SK-MEL-5 (cell line): ENCODE measurements around the gene LARGE1. TPM values are rescaled to one million over a fixed set of nuclear protein-coding genes. Genes with fewer than 3 reads are reported as not detected.

ENCODE experiments used
- DNase-seq: peaks from one replicate; pipeline ENCODE4 v3.0.0-alpha.2; 2016; ENCODE audit warnings: low read depth, low spot score
- in situ Hi-C: cut with HindIII; loops from 2 replicates; pipeline ENCODE4 v1.10.0; 2016; ENCODE audit warnings: low sequenced_read_pairs, high pct_unique_total_duplicates, low pct_unique_long_range_greater_than_20kb
- total RNA-seq: library from RNA; depleted of rRNA; stranded (reverse); fragments of >200 nt; shearing (Covaris generic); gene quantifications from 2 replicates; pipeline ENCODE4 v1.2.3, GENCODE V29; 2014

Gene LARGE1
- total RNA-seq, 1 experiment from 2014 or later, result 22.0 TPM

DNA sequence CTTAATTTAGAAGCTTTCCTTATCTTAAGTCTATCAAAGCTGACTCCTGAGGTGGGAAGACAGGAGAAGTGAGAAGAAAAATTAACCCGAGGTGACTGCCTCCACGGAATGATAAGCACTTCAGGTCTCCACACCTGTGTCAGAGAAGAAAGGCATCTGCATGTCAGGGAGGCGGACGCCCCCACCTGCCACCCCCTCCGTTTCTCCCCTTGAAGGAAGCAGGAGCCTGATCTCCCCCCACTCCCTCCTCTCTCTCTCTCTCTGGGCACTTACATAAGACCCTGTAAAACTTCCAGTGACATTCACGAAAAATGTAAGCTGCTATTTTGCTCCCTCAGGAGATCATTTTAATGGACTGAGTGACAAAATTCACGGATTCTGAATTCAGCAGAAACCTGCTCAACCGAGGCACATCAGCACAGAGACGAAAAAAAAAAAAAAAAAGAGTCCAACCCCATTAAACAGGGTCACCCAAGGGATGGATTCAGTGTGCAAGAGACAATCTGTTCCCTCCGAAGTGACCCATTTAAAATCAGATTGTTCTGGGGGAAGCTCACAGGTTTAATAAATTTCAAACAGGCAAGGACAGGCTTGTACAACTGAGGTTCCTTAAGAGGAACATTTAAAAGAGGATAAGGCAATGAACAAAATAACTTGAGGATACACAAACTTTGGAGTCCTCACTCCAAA is 1.5 kb downstream of the LARGE1 start:
- DNase-seq, result no peak
- in situ Hi-C loops, result no loop called here

DNA sequence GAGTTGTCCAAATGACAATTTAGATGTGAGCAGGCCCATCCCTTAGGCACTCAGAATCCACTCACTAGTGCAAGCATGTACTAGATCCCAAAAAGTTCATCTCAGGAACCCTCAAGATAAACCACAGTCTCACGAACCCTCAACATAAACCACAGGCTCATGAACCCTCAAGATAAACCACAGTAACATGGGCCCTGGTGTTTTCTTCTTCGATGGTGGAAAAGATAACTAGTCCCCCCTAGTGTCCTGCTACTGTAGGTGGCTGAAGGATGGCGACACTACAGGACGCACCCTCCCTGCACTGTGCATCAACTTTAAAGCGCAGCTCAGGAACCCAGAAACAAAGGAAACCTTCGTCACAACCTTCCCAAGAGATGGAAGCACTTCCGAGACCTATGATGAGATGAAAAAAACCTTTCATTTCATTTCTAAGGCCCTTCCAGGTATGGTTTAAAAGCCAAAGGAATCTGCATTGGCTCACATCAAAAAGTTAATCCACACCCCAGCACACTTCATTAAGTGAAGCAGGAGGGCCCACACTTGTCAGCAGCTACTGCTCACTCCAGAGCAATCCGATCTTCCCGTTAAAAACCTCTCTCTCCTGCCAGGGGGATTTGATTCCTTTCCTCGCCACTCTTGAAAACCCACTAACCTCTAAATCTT is 2.4 kb downstream of the LARGE1 start:
- in situ Hi-C loops, result no loop called here

DNA sequence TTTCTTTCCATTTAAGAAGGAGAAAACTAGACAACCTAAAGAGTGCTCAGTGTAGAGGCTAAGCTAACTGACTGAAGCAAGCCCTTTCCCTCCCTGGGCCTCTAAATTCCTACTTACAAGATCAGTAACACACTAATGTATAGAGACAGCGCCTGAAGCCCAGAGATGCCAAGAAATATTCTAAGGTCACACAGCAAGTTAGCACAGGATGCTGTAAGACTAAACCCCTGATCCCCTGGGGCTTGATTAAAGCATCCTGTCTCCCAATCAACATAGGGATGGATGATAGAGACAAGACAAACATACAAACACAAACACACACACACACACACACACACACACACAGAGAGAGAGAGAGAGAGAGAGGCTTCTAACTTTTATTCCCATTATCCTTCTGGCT is 5.6 kb downstream of the LARGE1 start:
- no peak for DNase-seq
- in situ Hi-C loops, result no loop called here

More for the DNA sequence above, 2.4 kb downstream of the LARGE1 start:
- DNase-seq, result peak; percentile 48

DNA sequence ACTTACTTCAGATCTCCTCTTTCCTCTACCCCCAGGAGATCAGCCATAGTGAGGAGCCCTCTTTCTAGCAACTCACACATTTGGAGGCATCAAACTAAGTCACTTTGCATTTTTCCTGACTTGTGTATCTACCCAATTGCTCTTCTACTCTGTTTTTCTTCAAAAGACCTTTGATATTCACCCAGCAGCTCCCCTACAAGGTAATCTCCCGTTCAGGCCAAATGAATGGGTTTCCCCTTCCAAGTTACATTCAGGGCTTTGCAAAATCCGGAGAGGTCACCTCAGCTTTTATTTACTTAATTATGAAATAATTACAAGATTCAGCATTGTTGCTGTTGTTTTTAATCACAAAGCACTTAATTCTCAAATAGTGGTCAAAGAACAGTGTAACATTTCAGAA is 6.1 kb downstream of the LARGE1 start:
- in situ Hi-C loops, result no loop called here
- DNase-seq, result no peak

DNA sequence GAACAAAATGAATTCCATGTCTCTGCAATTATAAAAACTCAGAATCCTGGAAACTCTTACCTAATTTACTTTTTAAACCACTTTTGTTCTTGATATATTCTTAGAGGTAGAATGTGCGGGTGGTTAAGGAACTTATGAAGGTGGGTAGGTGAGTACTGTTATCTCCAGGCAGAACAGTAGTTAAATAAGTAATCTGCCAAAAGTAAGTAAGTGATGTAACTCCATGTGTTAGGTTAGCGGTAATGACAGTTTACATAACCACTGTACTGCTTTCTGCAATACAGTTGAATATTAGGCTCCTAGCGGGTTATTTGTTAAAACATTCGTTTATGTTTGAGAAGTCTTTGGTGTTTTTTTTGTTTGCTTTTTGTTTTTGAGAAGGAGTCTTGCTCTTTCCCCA is 7.1 kb downstream of the LARGE1 start:
- DNase-seq, result no peak
- in situ Hi-C loops, result no loop called here

DNA sequence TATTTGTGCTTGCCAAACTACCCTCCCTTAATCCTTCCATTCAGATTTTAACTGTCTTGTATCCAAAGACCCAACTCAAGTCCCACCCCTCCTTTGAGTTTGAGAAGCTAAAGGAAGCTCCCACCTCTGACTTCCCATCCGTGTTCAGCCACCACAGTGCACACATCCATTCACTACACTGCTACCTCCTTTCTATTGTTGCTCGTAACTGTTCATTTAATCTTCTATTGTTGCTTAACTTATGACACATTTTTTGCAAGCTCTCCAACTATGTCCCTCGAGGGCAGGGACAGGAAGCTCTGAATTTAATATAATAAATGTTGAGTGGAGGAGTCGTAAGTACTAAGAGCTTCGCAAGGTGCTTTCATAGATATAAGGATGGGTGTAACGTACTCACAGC is 10.4 kb downstream of the LARGE1 start:
- DNase-seq, result no peak
- in situ Hi-C loops, result no loop called here

DNA sequence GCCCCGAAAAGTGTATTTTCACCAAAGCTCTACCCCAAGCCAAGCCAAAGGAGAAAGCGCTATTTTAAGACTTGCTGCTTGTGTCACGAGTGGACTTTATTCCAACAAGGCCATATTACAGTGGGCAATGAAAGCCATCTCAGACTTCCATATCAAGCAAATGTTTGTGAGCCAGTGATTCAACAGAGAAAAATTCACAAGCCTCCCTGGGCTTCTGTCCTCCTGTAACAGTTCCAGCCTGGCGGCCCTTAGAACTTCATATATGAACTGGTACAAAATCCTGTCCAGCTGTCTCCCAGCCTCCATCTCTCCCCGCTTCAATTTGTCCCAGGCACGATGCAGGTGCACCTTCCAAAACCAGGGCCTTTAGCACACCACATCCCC is 11.2 kb downstream of the LARGE1 start:
- in situ Hi-C loops, result no loop called here
- no peak for DNase-seq

DNA sequence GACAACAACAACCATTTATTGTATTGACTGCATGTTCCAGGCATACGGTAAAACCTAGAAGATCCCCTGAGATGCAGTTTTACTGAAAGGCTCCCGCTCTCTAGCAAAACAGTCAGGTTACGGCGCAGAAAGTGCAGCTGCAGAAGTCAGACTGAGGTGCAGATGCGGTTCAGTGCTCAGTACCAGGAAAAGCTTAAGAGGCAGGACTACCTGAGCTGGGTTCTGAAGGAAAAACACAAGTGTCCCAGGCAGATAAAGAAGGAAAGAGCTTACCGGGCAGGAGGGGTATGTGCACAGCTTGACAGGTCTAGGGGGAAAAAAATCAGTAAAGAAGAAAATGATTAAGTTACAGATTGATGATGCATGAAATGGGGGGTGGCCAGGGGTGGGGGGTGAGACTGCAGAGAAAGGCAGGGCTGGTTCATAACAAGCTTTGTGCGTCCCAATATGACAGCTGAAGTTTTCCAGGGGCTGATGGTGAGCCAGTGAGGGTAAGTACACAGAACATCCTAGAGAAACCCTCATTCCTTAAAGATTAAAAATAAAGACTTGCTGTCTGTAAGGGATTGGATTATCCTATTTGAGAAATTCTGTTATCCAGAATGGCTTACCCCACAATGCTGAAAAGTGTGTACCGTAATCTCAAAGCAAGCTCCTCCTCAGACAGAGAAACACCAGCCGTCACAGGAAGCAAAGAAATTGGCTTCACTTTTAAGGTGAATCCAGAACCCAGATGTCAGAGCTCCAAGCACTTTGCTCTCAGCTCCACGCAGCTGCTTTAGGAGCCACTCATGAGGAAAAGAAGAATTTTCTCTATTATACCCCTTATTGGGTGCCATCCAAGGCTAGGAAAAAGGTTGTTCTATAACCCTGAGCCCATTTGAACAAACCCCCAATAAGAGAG is 11.9 kb downstream of the LARGE1 start:
- DNase-seq, result no peak
- in situ Hi-C loops, result no loop called here

DNA sequence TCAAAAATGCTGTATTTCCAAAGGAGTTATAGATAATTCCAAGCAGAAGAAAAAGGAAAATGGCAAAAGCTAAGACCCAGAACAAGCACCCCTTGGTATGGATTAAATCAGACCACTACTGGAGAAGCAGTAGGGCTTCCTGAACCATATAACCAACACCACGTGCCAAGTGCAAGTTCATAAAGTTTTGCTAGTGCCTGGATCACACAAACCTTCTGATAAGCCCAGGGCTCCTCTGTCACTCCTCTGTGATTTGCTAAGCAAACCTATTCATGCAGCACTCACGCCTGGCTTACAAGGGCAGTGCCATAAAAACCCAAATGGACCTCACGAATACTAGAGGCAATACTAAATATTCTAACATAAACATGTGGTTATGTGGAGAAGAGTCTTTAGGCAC is 13.3 kb downstream of the LARGE1 start:
- DNase-seq, result no peak
- in situ Hi-C loops, result no loop called here

DNA sequence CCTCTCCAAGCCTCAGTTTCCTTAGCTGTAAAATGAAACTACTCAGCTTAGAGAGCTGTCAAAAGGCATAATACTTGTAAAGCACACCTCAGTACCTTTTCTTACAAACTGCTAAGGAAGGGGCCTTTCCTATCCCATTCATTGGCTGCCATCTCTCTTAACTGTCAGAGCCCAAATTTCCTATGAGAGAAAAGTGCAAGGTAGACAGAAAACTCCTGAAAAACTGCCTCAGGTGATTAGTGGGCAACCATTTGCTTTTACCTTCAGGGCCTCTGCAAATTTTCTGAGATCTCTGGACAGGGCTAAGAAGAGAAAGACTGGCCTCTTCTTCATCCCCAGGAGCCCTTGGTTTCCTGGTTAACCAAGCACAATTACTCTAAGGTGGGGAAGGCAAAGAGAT is 13.8 kb downstream of the LARGE1 start:
- in situ Hi-C loops, result no loop called here
- DNase-seq, result no peak

DNA sequence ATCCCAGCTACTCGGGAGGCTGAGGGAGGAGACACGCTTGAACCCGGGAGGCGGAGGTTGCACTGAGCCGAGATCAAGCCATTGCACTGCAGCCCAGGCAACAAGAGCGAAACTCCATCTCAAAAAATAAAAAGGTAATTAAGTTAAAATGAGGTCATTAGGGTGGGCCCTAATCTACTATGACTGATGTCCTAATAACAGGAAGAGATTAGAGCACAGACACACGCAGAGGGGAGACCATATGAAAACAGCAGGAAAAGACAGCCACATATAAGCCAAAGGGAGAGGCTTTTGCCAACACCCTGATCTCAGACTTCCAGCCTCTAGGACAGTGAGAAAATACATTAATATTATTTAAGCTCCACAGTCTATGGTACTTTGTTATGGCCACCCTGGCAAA is 17.3 kb downstream of the LARGE1 start:
- in situ Hi-C loops, result no loop called here
- DNase-seq, result no peak

DNA sequence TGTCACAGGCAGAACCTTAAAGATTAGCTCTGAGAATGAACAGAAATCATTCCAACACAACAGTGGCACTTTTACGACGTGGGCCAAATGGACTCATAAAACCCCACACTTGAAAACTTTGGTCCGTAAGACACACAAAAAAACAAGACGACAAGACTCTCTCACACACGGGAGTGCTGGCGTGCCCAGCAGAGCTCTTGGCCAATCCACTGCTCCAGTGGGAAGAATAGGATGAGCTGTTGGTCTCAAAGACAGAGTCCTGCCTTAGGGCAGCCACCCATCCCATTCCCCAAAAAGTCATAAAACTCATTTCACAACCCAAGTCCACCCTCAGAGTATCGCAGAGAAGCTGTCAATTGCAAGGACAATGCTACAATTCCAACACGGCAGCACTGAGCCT is 18.2 kb downstream of the LARGE1 start:
- DNase-seq, result no peak

DNA sequence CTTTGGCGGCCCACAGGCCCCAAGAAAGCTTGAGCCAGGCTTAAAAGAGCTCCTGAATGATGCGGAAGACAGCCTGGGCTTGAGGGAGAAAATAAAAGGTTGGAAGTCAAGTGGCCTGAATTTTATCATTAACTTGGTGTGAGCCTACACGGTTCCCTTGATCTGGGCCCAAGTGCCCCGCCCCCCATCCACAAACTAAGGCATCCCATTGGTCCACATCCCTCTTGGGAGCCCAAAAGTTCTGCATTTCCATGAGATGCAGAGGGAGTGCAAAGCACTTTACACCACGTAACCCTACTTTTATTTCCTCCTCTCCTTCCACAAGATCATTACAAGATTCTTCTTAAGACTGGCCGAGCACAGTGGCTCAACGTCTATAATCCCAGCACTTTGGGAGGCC is 22.2 kb downstream of the LARGE1 start:
- in situ Hi-C loops, result no loop called here
- DNase-seq, result no peak

More for the DNA sequence above, 18.2 kb downstream of the LARGE1 start:
- in situ Hi-C loops, result no loop called here

DNA sequence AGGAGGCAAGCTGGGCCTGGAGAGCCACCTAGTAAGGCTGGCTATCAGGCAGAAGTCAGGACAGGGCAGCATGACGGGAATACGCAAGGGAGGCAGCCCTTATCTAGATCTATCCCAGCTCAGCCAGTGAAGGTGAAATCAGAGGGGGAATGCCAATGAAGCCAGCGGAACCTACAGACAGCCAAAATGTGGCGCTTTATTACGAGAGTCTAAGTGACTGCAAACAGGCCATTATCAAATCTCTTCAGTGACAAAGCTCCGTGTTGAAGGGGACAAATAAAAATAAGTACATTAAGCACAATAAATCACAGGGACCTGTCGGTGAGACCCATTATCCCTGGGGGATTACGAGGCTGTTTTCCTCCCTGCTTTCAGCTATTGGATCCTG is 22.8 kb downstream of the LARGE1 start:
- no peak for DNase-seq
- in situ Hi-C loops, result no loop called here

DNA sequence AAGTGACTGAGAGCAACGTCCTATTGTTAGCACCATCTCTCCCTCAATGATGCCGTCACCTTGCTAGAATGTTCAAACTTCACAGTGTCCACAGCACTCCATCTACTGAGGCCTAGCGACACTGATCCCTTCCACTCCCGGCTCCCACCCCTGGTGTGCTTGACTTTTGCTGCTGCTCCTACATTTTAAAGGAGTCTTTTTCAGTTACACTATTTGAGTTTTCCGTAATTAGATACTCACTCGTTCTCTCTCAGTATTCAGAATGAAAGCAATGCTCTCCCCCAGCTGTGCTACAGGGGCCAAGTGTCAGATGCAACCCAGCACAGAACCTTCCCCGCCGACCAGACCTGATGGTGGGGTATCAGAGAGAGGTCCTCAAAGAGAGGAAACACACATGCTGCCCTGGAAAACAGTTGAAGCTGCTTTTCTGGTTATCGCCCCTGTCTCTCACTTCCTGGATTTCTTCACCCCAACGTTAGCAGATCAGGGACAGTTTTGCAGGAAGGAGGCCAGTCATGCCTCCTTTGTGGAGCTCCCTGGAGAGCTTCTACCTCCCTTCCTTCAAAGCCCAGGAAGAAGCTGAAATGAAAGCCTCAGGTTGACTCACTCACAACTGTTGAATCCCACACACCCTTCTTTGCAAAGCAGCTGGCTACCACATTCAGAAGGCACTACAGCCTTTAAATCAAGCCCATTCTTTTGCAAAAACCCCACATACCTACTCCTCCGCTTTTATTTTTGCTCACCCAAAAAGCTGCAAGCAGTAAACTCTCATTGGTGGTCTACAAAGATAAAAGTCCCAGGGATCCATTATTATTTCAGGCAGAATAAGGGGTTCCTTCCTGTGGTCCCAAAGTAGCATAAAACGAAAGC is 23.5 kb downstream of the LARGE1 start:
- no peak for DNase-seq
- in situ Hi-C loops, result no loop called here

DNA sequence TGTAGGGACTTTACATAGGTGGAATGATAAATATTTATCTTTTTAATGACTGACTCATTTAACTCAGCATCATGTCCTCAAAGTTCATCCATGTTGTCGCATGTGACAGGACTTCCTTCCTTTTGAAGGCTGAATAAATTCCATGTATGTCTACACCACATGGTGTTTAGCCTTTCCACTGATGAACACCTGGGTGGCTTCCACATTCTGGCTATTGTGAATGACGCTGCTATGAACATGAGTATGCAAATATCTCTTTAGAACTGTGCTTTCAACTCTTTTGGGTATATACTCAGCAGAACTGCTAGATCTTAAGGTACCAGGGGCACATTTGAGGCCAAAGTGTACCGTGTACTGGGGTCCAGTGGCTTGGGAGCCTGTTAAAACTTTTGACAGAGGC is 24.1 kb downstream of the LARGE1 start:
- no peak for DNase-seq
- in situ Hi-C loops, result no loop called here

DNA sequence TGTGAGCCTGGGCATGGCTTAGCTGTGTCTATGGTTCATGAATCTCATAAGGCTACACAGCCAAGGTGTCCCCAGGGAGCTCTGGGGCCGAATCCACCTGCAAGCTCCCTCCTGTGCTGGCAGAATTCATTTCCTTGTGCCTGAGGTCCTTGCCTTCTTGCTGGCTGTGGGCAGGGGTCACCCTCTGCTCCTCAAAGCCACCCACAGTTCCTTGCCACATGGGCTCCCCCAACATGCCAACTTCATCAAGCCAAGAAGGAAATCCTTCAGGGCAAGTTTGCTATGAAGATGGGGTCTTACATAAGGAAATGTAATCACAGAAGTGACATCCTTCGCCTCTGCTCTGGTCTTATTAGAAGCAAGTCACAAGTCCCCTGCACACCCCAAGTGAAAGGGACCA is 24.8 kb downstream of the LARGE1 start:
- in situ Hi-C loops, result no loop called here
- no peak for DNase-seq

DNA sequence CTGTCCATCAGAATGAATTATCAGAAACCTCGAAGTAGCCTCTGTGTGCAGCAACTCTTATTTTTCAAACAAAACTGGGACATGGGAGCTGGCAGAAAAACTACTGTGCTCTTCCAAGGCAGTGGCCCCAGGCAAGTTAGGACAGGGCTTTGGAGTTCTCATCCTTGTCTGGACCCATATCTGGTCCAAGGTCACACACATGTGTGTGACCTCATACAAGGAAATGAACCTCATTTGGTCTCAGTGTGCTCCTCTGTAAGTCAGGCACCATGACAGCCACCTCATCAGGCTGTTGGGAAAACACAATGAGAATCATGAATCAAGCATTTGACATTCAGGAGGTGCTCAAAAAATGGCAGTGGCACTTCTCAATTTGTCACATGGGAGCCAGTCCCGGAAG is 25.8 kb downstream of the LARGE1 start:
- DNase-seq, result no peak
- in situ Hi-C loops, result no loop called here
